MM.1S (cell line): ENCODE data around the gene LAMC1.

Experiments
- EZH2 ChIP-seq: fragments of 300-600 bp; sonication (generic); optimal IDR thresholded peaks from 2 replicates; pipeline ENCODE3; 2017; ENCODE audit warnings: low read depth, mild to moderate bottlenecking, antibody characterized with exemption, low read length, mixed read lengths
- EZH2phosphoT487 ChIP-seq: fragments of 300-600 bp; sonication (generic); IDR thresholded peaks from 2 replicates; pipeline ENCODE4 v1.6.1; 2018; ENCODE audit warnings: antibody characterized with exemption, low read length
- TF ChIP-seq, protein P1 (sequence below): fragments of 300-600 bp; sonication (generic); IDR thresholded peaks from 2 replicates; pipeline ENCODE4 v1.5.1; 2016; ENCODE audit warnings: antibody characterized with exemption, low read length, mixed read lengths

DNA sequence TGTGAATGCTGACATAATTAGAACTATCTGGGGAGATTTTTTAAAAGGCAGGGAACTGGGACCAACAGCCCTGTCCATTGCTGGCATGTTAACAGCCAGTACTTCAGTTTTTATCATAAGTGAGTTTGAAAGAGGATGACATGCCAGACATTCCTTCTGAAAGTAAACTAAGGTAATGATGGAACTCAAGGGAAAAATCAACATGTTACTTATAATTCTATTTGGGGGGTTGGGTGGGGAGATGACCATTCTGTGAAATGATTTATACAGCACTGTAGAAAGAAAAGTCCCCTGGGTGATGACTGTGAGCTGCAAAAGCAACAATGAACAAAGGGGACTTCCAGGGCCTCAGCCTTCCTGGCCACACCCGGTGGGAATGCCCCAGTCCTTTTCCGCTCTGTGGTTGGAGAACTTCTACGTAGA lies 157.4 kb downstream of the LAMC1 start:
- TF ChIP-seq, protein P1, sequence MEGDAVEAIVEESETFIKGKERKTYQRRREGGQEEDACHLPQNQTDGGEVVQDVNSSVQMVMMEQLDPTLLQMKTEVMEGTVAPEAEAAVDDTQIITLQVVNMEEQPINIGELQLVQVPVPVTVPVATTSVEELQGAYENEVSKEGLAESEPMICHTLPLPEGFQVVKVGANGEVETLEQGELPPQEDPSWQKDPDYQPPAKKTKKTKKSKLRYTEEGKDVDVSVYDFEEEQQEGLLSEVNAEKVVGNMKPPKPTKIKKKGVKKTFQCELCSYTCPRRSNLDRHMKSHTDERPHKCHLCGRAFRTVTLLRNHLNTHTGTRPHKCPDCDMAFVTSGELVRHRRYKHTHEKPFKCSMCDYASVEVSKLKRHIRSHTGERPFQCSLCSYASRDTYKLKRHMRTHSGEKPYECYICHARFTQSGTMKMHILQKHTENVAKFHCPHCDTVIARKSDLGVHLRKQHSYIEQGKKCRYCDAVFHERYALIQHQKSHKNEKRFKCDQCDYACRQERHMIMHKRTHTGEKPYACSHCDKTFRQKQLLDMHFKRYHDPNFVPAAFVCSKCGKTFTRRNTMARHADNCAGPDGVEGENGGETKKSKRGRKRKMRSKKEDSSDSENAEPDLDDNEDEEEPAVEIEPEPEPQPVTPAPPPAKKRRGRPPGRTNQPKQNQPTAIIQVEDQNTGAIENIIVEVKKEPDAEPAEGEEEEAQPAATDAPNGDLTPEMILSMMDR: no peak
- TF ChIP-seq EZH2phosphoT487 (no peak), EZH2 (no peak)
